Osteoblast (primary cell): ENCODE data around the gene CCDC12. TPM values are rescaled to one million over a fixed set of nuclear protein-coding genes. Genes with fewer than 3 reads are reported as not detected.

Experiments
- DNase-seq: peaks from one replicate; pipeline ENCODE4 v3.0.0; 2011; ENCODE audit warnings: low spot score, mixed read lengths; ENCODE audit not compliant: insufficient read length; ENCODE audit errors: missing footprints
- H2AFZ ChIP-seq: 2 replicates; pipeline ENCODE4 v1.6.0; 2011; ENCODE audit warnings: mild to moderate bottlenecking, low read length
- H3K27ac ChIP-seq: 2 replicates; pipeline ENCODE4 v1.5.1; 2011; ENCODE audit warnings: mild to moderate bottlenecking, low read depth, low read length, moderate library complexity
- H3K27me3 ChIP-seq: 2 replicates; pipeline ENCODE4 v1.6.0; 2012; ENCODE audit warnings: mild to moderate bottlenecking, control low read depth, inconsistent platforms, low read length, moderate library complexity; ENCODE audit not compliant: insufficient read depth
- H3K36me3 ChIP-seq: 2 replicates; pipeline ENCODE4 v1.5.1; 2011; ENCODE audit warnings: mild to moderate bottlenecking, low read length, control low read depth, moderate library complexity; ENCODE audit not compliant: insufficient read depth
- H3K4me1 ChIP-seq: 2 replicates; pipeline ENCODE4 v1.5.1; 2011; ENCODE audit warnings: mild to moderate bottlenecking, low read length, control low read depth, moderate library complexity; ENCODE audit not compliant: insufficient read depth
- H3K4me2 ChIP-seq: 2 replicates; pipeline ENCODE4 v1.6.0; 2011; ENCODE audit warnings: mild to moderate bottlenecking, low read length; ENCODE audit not compliant: insufficient read depth
- H3K4me3 ChIP-seq: fragments of 200-600 bp; sonication (generic); 3 replicates; pipeline ENCODE4 v1.5.1; 2012; ENCODE audit warnings: mild to moderate bottlenecking, low read length, inconsistent platforms; ENCODE audit not compliant: insufficient read depth
- H3K79me2 ChIP-seq: 2 replicates; pipeline ENCODE4 v1.6.0; 2012; ENCODE audit warnings: mild to moderate bottlenecking, low read length, control low read depth, inconsistent platforms; ENCODE audit not compliant: insufficient read depth
- H3K9me3 ChIP-seq: 2 replicates; pipeline ENCODE4 v1.5.1; 2011; ENCODE audit warnings: low read depth, low read length, control low read depth
- H4K20me1 ChIP-seq: 2 replicates; pipeline ENCODE4 v1.6.0; 2012; ENCODE audit warnings: mild to moderate bottlenecking, low read length, control low read depth; ENCODE audit not compliant: insufficient read depth
- total RNA-seq: library from RNA; depleted of rRNA; stranded (reverse); fragments of >200 nt; gene quantifications from 2 replicates; pipeline ENCODE4 v1.2.3, GENCODE V29; 2012
- TF ChIP-seq, protein P1 (sequence below): IDR thresholded peaks from 2 replicates; pipeline ENCODE4 v1.5.1; 2011; ENCODE audit warnings: mild to moderate bottlenecking, low read depth, low read length, moderate library complexity; ENCODE audit errors: extremely low read depth

CCDC12 gene
- total RNA-seq, 1 donor, result 20.6 TPM

GRCh38 chr3:47005212-47006144 lies 28.9 kb upstream of the CCDC12 start:
- Histone ChIP-seq H3K4me3 (no peak overlapping the region), H3K79me2 (no peaks in the 10 kb centered on the region), H3K36me3 (no peaks in the 10 kb centered on the region), H3K27me3 (no peaks in the 10 kb centered on the region), H2AFZ (no peak overlapping the region), H4K20me1 (no peaks in the 10 kb centered on the region), H3K4me1 (peaks cover 8% of the 10 kb centered on the region), H3K4me2 (no peak overlapping the region), H3K9me3 (no peaks in the 10 kb centered on the region), H3K27ac (no peak overlapping the region)
- DNase-seq, result peak; percentile 90
- TF ChIP-seq, protein P1, sequence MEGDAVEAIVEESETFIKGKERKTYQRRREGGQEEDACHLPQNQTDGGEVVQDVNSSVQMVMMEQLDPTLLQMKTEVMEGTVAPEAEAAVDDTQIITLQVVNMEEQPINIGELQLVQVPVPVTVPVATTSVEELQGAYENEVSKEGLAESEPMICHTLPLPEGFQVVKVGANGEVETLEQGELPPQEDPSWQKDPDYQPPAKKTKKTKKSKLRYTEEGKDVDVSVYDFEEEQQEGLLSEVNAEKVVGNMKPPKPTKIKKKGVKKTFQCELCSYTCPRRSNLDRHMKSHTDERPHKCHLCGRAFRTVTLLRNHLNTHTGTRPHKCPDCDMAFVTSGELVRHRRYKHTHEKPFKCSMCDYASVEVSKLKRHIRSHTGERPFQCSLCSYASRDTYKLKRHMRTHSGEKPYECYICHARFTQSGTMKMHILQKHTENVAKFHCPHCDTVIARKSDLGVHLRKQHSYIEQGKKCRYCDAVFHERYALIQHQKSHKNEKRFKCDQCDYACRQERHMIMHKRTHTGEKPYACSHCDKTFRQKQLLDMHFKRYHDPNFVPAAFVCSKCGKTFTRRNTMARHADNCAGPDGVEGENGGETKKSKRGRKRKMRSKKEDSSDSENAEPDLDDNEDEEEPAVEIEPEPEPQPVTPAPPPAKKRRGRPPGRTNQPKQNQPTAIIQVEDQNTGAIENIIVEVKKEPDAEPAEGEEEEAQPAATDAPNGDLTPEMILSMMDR, result no peak

DNA sequence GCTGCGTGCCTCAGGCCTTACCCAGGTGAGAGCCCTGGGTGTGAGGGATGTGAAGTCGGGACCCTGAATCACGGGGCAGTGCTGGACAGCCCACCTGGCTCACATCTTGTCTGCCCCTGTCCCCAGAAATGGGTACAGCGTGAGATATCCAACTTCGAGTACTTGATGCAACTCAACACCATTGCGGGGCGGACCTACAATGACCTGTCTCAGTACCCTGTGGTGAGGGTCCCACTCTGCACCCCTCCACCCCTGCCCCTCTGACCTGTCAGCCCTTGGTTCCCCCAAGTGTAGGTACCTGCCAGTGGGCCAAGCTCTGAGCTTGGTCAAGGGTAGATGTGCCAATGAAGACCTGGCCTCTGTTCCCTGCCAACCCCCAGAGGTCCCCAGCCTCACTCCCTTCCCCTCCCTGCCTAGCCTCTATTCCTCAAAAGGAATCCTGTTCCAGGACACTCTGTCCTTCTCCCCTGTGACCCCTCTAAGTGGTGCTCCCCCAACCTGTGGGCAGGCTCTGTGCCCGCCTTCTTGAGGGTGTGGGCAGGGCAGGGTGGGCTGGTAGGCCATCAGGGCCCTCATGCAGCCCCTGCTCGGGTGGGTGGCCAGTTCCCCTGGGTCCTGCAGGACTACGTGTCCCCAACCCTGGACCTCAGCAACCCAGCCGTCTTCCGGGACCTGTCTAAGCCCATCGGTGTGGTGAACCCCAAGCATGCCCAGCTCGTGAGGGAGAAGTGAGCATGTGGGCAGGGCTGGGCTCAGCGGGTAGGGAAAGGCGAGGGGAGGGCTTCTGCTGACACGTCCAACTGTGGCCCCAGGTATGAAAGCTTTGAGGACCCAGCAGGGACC lies 28.0 kb upstream of the CCDC12 start:
- H3K4me1 ChIP-seq, result peaks cover 2% of the 10 kb centered on the region
- peak; percentile 70 for DNase-seq
- no peaks in the 10 kb centered on the region for H3K79me2 ChIP-seq
- TF ChIP-seq, protein P1, result no peak
- H3K9me3 ChIP-seq, result no peaks in the 10 kb centered on the region
- no peaks in the 10 kb centered on the region for H3K36me3 ChIP-seq
- H3K27ac ChIP-seq, result no peak overlapping the region
- no peak overlapping the region for H3K4me2 ChIP-seq
- no peak overlapping the region for H2AFZ ChIP-seq
- no peak overlapping the region for H3K4me3 ChIP-seq
- H4K20me1 ChIP-seq, result no peaks in the 10 kb centered on the region
- H3K27me3 ChIP-seq, result no peaks in the 10 kb centered on the region

GRCh38 chr3:47003461-47004368 lies 27.2 kb upstream of the CCDC12 start:
- no peak overlapping the region for H3K4me3 ChIP-seq
- DNase-seq, result peak; percentile 80
- no peaks in the 10 kb centered on the region for H4K20me1 ChIP-seq
- TF ChIP-seq, protein P1, result no peak
- no peaks in the 10 kb centered on the region for H3K79me2 ChIP-seq
- H3K36me3 ChIP-seq, result no peaks in the 10 kb centered on the region
- H3K9me3 ChIP-seq, result no peaks in the 10 kb centered on the region
- no peaks in the 10 kb centered on the region for H3K27me3 ChIP-seq
- no peaks in the 10 kb centered on the region for H3K4me1 ChIP-seq
- no peak overlapping the region for H2AFZ ChIP-seq
- no peak overlapping the region for H3K4me2 ChIP-seq
- H3K27ac ChIP-seq, result no peak overlapping the region
